Stimulated activated CD4-positive, alpha-beta T cell treated with anti-CD3 and anti-CD28 coated beads, Interleukin-1b, Interleukin-23, amount 100 ng/mL, for 4 hours (primary cell): ENCODE results near the gene FIGN.

Experiments
- DNase-seq, 2 donors: peaks; one replicate each; pipeline ENCODE4 v3.0.0-alpha.2; 2020; ENCODE audit warnings: low read depth in 2 of 2

Gene FIGN

DNA sequence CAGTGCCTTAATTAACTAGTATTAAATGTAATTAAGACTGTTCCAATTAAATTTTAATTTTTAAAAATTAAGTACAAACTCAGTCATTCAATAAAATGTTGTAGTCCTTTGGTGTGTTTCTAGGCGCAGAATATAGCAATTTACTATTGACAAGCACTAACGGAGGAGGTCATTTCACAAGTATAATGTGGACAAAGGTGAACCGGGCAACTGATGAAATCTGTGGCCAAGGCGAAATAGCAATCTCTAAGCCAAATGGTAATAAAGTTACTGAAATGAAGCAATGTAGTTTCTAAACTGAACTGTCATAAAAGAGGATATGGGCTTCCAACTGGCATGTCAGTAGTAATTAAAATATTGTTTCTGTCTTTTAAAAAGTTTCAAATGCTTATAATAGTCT lies 27.5 kb downstream of the FIGN start:
- no peak for DNase-seq

DNA sequence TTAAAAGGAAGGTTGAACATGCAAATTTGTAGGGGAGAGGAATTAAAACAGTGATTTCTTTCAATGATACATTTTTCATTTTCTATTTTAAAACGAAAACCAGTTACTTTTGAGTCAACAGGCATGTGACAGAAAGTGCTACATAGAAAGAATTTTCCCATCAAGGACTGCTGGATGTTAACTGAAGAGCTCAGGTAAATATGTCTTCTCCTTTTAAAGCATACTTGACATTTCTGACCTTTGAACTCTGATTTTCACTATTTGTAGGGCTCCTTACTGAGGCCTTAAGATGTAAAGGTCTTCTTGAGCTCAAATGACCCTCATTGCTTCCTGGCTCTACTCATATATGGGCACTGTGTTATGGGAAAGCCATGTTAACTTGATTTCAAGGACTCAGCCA lies 32.4 kb downstream of the FIGN start:
- DNase-seq, result no peak

DNA sequence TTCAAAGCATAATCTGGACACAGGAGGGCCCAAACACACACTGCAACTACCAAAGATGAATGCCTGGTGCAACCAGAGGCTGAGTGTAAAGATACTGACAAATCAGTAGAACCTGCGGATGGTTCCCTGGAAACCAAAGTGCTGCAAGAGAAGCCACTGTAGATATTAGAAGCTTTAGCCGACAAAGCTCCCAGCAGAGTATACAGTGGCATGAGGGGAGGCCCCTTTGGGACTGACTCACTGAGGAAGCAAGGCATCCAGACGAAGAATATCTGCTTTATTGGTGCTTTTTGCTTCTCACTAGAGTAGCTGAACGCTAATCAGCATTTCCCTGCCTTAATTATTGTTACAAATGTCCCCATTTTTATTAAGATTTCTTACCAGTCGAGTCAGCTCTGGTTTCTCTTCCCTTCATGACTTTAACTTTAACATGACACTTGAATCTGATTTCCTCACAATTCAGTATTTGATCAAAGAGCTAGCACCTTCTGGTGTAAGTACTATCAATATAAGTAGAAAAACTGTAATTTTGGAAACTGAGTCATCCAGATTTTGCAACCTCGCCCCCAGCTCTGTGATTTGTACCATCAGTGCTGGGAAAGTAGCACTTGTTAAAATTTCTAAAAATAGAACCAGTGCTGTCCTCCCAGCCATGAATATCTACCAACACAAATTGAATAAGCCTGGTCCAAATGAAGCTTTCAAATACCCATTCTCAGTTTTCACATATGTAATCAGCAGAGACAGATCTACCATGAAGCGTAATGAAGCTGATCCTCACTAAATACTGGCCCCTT lies 34.2 kb downstream of the FIGN start:
- no peak for DNase-seq

DNA sequence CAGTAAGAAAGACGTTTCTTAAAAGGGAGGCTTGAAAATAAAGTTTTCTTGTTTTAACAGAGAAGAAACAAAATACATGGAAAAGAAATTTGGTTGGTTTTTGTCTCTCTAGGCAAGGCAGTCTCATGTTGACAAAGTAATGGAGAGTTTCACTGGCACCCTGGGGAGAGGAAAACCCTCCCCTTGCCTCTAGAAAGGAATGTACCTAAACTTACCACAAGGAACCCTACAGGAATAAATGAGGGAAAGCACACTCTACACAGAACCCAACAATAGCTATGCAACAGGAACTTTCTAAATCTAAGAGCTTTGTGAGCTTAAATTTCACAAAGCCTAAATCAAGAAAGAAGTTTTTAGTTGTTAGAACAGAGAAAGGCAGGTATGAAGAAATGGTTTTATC lies 37.0 kb downstream of the FIGN start:
- no peak for DNase-seq

DNA sequence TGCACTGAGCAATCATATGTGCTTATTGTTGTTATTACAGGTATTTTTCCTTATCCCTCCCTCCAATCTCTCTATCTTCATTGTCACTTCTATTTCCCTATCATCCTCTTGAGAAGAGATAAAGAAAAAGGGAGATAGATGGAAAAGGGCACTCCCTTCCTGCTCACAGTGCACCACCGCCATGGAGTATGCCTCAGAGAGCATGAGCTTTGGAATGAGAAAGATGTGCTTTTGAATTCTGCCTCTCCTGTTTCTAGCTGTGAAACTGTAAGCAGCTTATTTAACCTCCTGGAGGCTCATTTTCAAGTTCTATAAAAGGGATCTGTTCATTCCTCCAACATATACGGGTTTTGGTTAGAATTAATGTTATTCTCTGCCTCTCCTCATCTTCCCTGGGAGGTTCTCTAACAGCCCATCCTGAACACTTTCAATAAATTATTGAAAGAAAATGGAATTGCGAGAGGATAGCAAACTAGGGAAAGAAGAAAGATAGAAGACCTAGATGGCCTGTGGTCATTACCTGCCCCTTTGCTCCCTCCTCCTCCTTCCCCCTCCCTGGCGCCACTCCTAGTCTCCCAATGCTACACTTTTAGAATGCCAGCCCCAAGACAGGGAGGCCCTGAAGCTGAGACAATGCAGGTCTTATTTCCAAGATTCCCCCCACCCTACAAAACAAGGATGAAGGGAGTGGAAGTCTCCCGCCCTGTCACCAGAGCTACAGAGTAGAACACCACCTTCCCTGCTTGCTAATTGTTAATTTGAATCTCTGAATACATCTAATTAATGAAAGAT lies 37.8 kb downstream of the FIGN start:
- DNase-seq, result no peak

DNA sequence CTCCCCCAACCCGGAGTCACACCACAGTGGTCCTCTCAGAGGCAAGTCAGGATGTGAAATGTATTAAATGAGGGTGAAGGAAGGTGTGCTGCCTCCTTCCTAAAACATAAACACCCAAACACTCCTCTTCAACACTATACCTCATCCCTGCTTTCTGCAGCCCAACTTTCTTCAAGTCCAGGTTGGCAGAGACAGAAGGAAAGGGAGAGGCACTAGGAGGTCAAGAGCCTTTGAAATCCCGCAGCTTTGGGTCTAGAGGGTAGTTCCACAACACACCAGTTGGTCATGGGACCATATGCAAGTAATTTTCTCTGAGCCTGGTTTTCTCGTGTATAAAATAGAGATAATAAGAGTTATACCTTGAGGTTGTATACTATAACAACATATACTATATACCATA lies 38.4 kb downstream of the FIGN start:
- no peak for DNase-seq

DNA sequence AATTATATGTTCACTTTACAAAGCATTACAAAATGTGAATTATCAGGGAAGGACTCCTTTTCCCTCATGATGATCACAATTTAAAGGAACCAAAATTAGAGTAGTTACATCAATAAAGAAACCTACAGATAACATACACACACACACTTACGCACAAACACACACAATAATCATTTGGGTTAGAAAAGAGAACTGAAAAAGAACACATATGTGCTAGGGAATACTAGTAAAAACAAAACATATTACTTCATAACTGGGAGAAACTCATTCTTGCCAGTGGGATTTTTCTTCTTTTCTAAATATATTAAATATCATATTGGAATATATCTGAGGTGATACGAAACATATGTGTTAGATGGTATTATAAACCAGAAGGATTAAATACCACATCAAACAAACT lies 42.3 kb downstream of the FIGN start:
- DNase-seq, result no peak

DNA sequence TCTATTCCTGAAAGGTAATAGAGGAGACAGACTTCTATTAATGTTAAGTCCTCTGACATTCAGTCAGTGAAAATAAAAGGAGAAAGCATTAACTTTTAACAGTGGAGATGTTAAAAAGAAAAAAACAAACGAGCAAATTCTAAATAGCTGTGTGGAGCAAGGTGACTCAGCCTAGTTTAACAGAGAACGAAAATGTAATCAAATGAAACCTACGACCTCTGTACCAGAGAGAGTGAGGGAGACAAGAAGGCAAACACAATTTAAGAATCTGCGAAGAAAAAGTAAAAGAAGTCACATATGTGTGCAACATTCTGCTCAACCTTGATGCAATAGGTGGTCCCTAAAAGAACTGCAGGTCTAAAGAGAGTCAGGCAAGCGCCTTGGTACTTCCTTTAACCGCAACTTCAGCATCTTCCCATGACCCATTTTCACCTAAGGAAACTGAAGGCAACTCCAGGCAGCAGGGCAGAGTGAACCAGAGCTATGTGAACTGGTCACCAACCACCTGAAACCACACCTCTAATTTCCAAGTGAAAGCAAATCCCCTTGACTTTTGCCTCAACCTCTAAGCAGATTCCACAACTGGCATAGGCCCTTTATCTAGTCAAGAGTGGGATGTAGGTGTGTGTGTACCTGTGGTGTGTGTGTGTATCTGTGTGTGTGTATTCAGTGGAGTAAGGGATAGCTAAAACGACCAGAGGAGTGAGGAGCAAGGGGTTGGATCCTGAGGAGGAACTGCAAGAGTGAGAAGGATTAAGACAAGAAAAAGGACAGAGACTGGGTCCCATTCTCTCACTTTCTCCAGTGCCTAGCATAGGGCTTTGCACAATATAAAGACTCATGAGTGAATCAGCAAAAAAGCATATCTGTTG lies 43.0 kb downstream of the FIGN start:
- no peak for DNase-seq

DNA sequence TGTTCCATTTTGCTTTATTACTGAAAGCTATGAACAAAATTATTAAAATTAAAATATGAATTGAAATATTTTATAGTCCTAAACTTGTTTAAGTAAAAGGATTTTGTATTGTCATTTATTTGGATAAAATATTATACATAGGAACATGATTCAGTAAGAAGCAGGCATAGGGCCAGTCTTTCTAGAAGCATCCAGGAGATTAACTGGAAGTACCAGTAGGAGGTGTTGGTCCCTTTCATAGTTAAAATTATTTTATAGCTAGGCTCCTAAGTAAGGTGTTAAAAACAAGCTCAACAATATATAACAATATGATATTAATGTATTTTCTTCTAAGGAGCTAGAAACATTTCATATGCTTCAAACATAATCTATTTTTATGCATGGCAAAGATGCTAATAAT lies 43.7 kb downstream of the FIGN start:
- no peak for DNase-seq

DNA sequence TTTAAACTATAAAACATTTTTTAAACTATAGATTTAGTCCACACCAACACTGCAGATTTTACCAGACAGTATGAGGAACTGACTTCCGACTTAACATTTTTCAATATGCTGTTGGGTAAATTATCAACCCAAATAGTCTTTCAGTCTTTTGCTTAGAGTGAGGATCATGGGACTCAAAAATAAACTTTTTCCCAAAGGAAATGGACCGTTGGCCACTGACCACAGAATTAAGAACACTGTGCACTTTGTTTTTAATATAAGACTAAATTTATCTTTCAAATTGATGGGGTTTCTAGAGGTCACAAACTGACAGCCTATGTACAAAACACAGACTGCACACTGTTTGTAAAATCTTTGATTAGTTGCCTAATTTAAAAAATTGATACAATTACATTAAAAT lies 44.9 kb downstream of the FIGN start:
- no peak for DNase-seq

DNA sequence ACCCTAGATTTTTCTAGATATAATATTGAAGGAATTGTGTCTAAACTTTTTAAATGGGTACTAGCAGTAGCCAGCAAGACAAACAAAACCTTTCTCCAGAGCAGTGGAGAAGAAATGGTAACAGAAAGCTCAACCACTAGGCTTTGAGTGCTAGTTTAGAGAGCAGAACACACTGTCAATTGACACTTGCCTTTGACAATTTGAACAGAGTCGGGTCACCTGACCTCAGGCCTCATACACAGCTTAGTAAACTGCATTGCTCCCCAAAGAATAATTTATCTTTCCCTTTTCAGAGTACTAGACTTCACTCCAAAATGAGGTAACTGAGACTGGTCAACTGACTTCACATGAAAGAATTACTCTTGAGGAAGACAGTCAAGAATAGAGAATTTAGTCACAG lies 48.6 kb downstream of the FIGN start:
- DNase-seq, result no peak

DNA sequence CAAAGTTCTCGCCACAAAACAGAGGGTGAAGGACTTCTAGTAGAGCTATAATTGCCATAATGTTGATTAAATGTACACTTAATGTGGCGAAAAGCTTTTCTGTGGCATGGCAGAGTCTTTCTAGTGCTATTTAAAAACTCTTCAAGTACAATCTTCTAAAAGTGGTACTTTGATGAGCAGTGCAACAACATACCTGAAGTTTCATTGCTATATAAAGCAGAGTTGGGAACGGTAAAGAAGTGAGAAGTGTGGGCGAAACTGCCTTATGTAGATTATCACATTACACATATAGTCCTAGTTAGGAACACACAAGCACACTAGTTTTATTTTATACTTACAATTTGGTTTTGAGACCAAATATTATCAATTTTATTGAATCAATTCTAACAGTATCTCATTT lies 49.5 kb downstream of the FIGN start:
- DNase-seq, result no peak

DNA sequence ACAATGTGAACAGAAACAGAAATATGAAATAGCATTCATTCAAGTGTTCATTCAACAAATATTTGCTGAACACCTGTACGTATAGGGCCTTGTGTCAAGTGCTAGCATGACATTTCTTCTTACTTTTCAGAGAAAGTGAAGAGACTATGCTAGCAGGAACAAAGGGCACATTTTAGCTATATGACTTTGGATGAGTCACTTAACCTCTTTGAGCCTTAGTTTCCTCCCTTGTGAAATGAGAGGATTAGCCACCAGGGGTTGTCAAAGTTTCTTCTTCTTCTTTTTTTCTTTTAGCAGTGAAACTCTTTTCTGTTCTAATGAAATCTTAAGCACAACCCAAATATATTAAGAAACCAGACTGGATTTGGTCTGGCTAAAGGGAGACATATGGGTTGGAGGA lies 53.1 kb downstream of the FIGN start:
- no peak for DNase-seq

DNA sequence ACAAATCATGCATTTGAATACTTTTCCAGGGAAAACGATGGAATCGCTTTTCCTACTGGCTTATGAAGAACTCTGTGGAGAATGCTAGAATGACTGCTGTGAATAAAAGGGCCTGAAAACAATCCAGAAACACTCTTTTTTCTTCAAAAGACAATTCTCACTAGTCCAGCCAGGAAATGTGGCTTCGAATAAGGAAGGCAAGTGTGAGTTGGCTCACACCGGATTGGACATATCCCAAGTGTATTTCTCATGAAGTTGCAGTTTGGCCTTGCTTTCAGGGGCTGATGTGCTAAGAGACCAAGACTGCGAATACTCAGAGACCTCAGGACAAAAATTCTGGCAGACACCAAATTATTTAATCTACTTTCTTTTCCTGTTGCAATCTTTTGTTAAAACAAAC lies 54.1 kb downstream of the FIGN start:
- no peak for DNase-seq

DNA sequence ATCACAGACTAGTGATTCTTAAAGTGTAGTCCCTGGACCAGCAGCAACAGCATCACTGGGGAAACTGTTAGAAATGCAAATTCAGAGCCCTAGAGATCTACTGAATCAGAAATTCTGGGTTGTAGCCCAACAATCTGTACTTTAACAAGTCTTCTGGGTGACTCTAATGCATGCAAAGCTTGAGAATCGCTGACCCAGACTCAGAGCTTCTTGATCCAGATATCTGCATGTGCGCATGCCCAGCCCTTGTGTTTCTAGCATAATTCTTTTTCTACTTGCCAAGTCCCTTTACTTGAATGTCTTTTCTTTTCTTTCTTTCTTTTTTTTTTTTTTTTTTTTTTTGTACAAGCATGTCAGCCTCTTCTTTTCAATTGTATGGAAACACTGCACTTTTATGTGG lies 60.4 kb downstream of the FIGN start:
- no peak for DNase-seq

DNA sequence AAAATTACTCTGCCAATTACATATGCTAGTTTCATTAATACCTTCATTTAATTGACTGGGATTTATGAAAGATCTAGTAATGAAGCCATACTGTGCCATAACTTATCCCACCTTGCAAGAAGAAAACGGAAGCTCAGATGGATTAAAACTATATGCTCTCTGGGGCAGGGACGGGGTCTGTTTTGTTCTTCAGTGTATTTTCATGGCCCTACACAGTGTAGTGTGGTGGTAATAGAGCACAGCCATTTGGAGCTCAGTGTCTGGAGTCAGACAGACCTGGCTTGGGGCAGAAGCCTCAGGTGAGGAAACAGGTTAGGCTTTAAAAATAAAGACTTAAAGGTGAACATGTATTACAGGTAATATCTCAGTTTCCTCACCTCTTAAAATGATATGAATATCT lies 62.3 kb downstream of the FIGN start:
- DNase-seq, result no peak

DNA sequence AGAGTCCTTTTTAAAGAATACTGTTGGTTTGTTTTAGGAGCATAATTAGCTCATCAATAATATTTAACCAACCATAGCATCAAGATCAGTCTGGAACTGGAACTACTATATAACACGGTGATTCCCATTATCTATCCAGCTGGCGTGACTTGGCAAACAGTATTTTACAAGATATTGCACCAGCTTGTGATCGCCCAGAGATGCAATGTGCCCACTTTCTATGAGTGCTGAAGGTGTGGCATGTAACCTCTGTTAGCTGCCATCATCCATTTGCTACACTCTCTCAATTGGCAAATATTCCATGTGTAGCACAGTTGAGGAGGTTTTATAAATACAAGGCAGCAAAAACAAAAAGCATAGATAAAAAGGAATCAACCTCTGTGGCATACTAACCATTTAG lies 64.9 kb downstream of the FIGN start:
- DNase-seq, result no peak

DNA sequence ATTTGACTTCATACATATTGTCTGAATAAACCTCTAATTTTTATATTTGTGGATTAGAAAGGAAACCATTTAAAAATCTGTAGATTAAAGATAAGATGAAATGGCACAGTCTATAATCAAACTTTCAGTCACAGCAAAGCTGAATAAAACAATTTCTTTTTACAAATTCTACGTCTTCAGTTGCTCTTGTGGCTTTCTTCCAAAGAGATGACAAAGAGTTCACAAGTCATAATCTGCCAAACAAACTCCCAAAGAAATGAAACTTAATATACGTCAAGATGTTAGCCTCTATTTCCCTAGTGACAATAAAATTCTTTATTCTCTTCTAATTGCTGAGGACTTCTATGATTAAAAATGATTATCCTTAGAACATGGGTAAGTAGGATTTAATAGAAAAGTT lies 66.3 kb downstream of the FIGN start:
- DNase-seq, result no peak

DNA sequence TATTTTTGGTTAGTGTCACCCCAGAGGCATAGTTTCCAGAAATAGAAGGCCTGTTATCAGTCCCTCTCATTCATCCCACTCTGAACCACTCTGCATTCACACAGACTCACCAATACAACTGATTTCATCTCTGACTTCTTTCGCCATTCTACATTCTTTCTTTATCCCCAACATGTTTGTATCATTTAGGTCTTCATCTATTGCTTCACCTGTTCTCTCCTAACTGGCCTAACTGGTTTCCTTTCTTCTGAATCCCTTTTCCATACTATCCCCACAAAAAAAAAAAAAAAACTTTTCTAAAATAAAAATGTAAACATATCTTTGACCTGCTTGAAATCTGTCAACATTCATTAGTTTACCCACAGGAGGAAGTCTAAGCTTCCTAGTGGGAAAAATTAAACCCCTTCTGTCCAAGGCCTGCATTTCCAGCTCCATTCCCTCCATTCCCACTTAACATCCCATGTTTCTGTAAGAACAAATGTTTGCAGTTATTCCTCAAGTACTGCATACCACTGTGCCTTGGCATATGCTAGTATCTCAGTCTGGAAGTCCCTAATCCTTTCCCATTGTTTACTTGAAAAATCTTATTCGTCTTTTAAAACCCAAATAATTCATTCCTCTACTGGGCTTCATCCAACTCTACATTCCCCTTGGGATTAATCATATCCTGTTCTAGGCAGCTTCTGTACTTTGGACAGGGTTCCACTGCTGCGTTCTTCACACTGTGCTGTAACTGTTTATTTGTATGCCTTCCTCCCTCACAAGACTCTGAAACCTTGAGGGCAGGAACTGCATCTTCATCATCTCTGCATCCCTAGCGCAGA lies 68.5 kb downstream of the FIGN start:
- DNase-seq, result no peak

DNA sequence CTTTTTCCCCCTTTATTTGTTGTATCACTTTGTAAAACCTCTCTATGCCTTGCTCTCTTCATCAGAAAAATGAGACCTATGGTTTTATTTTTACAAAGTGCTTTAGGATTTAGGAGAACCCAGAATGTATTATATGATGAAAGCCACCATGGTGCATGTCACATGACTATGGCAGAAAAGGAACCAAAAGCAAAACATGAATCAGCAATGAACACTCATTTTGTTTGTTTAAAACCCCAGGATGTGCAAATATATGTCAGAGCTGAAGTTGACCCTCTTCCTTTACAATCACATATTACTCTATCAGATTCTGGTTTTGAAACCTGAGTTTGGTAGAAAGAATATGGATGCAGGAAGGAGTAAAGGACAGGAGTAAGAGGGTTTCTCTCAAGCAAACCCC lies 70.0 kb downstream of the FIGN start:
- no peak for DNase-seq

DNA sequence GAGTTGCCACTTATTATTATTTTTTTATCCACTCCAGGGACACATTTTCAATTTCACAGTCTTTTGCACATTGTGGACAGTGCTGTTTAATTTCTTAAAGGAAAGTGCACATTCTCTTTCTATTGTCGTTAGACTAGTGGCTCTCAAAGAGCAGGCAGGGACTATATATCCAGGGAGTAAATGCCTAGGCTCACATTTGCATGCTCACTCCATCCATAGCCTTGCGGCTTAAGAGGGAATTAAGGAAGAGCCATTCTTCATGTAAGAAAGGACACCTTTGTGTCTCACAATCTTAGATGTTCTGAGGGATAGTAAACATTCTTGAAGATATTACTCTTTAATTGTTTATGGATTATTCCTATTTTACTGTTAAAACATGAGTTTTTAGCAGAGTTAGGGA lies 70.8 kb downstream of the FIGN start:
- DNase-seq, result no peak

DNA sequence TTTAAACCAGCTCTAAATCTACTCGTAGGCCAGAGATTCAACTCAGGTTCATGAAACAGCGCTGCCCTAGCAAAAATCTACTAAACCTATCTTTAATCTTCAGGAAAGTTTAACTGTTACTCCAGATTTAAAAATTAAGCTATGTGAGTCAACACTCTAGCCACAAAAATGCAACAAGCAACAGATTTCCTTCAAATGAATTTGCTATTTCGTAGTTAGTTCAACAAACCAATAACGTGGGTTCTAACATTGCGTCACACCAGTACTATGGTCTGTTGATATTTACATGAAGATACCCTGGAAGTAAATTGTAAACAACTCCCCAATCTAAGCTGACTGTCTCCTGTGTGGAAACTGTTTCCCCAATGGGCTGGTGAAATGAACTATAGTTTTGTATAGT lies 71.2 kb downstream of the FIGN start:
- no peak for DNase-seq
